OCI-LY1 (cell line): ENCODE data around the gene NUTM2F.

Experiments used
- CTCF ChIP-seq: fragments of 200-600 bp; sonication (generic), shearing (Covaris generic); IDR thresholded peaks from 2 replicates; pipeline ENCODE4 v1.5.1; 2017; ENCODE audit warnings: mild to moderate bottlenecking, antibody characterized with exemption, low read length, moderate library complexity, mixed read lengths
- EZH2 ChIP-seq: fragments of 200-600 bp; sonication (generic), shearing (Covaris generic); IDR thresholded peaks from 2 replicates; pipeline ENCODE4 v1.8.0; 2017; ENCODE audit warnings: borderline replicate concordance, mixed run types, mild to moderate bottlenecking, antibody characterized with exemption, low read length, moderate library complexity, mixed read lengths

- TF ChIP-seq CTCF (no peak), EZH2 (no peak)
Observed at GRCh38 chr9:94301583-94301982, 26.9 kb downstream of the NUTM2F start.
